HepG2 (cell line): ENCODE results near the gene FCHSD1.

ENCODE experiments used
- CTCF ChIP-seq: sonication (generic); formaldehyde crosslinking; IDR thresholded peaks from 2 replicates; pipeline ENCODE4 v1.5.0; 2020; ENCODE audit warnings: mild to moderate bottlenecking, missing genetic modification reagents, moderate library complexity
- GTF3A ChIP-seq: sonication (generic); formaldehyde crosslinking; conservative IDR thresholded peaks from 2 replicates; pipeline ENCODE4 v1.4.0; 2020; ENCODE audit warnings: mild to moderate bottlenecking, missing genetic modification reagents
- TARDBP ChIP-seq: sonication (generic); formaldehyde crosslinking; IDR thresholded peaks from 2 replicates; pipeline ENCODE4 v1.8.0; 2022; ENCODE audit warnings: mild to moderate bottlenecking, missing genetic modification reagents
- TF ChIP-seq, protein P1 (sequence below): sonication (generic); formaldehyde crosslinking; IDR thresholded peaks from 2 replicates; pipeline ENCODE4 v1.4.0; 2020; ENCODE audit warnings: missing genetic modification reagents

GRCh38 chr5:141672841-141673813 is 21.9 kb upstream of the FCHSD1 start:
- TF ChIP-seq GTF3A (CRISPR knock-in tag) = no peak
- no peak for TF ChIP-seq TARDBP
- no peak for TF ChIP-seq CTCF
- TF ChIP-seq, protein P1, sequence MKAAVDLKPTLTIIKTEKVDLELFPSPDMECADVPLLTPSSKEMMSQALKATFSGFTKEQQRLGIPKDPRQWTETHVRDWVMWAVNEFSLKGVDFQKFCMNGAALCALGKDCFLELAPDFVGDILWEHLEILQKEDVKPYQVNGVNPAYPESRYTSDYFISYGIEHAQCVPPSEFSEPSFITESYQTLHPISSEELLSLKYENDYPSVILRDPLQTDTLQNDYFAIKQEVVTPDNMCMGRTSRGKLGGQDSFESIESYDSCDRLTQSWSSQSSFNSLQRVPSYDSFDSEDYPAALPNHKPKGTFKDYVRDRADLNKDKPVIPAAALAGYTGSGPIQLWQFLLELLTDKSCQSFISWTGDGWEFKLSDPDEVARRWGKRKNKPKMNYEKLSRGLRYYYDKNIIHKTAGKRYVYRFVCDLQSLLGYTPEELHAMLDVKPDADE (CRISPR knock-in tag) = no peak
